NCI-H526 (cell line): ENCODE measurements around the gene ZC3H7B.
A peak's percentile ranks its signal among the peaks of the same experiment; 100 is the strongest.
"Not testable (repeated sequence)": the region's sequence is repeated elsewhere in the genome, so short reads cannot be mapped to it uniquely, and the experiment has no call there.

Experiments
- DNase-seq, 2 experiments: peaks; one replicate each; lab custom pipeline; 2025; lab: John Stamatoyannopoulos, UW

Gene ZC3H7B

DNA sequence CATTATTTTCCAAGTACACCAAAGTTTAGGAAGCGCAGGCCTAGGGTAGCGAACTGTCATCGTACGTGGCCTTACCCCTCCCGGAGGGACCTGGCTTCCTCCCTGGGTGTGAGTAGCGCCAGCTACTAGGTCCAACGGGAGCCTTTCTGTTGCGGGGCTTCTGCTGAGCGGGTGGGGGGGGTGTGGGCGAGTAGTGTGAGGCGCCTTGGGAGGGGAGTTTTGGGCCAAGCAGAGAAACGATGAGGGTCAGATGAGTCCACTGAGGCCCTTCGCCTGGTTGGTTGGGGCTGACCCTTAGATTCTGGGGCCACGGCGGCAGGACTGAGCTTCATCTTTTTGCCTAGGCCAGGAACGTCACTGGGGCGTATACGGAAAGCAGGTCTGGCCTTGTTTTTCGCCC is 81.3 kb downstream of the ZC3H7B start:
- no peak for DNase-seq

DNA sequence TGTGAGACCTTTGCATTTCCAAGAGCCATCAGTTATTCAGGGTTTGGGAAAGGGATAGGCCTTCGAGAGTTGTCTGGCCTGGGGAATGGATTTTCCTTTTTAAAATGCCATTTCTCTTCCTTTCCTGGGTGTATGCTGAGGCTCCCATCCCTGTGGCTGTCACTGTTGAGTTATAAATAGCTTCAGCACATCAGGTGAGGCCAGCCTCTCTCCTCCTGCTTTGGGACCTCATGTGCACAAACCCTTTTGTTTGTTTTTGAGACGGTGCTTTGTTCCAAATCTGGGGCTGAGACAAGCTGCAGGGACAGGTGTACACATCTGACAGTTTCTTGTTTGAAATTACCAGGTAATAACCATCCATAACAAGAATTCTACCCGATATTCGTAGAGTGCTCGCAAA is 81.8 kb downstream of the ZC3H7B start:
- DNase-seq, result no peak

DNA sequence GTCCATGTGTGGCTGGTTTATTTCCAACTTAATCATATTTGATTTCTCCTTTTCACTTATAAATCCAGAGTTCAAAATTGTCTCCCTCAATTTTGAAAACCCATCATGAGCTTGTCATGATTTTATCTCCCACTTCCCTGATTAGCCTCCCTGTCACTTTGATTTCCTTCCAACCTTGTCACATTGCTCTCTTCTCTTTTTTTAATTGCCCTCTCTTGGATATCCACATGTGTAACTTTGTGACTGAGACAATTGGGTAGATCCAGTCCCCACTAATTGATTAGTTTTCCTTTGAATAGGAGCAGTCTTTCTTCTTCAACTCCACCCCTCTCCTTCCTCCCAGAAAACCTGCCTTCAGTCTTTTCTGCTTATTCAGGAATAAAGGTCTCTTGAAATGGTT is 82.8 kb downstream of the ZC3H7B start:
- no peak for DNase-seq

DNA sequence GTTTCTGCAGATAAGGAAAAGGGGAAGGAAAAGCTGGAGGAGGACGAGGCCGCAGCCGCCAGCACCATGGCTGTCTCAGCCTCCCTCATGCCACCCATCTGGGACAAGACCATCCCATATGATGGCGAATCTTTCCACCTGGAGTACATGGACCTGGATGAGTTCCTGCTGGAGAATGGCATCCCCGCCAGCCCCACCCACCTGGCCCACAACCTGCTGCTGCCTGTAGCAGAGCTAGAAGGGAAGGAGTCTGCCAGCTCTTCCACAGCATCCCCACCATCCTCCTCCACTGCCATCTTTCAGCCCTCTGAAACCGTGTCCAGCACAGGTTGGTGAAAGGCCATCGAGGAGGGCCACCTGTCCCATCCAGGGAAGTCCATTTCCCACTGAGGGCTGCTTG is 86.0 kb downstream of the ZC3H7B start:
- DNase-seq, result no peak

DNA sequence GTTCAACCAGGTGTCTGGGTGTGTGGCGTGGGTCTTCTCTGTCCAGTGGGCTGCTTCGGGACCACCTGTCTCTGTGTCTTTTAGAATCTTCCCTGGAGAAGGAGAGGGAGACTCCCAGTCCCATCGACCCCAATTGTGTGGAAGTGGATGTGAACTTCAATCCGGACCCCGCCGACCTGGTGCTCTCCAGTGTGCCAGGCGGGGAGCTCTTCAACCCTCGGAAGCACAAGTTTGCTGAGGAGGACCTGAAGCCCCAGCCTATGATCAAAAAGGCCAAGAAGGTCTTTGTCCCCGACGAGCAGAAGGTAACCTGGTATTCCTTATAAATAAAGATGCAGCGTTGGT is 92.7 kb downstream of the ZC3H7B start:
- no peak for DNase-seq

DNA sequence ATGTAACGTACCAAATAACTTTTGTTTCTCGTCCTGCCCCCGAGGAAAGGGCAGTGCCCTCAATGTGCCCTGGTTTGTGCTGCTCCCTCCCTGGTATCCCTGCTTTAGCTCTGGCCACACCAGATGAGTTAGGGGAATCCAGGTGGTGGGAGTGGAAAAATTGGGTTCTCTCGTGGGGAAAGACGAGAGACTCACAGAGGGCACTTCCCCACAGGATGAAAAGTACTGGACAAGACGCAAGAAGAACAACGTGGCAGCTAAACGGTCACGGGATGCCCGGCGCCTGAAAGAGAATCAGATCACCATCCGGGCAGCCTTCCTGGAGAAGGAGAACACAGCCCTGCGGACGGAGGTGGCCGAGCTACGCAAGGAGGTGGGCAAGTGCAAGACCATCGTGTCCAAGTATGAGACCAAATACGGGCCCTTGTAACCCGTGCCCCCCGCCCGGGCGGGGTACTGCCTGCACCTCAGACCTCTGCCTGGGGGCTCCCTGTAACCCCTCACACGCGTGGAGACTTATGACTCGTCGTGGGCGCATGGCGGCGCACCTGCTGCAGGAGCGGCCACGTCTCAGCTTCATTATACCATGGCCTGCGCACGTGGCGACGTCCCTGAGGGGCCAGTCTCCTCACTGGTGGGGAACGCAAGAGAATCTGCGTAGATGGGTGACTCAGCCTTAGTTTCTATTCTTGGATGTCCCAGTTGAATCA is 94.4 kb downstream of the ZC3H7B start:
- DNase-seq, result no peak

DNA sequence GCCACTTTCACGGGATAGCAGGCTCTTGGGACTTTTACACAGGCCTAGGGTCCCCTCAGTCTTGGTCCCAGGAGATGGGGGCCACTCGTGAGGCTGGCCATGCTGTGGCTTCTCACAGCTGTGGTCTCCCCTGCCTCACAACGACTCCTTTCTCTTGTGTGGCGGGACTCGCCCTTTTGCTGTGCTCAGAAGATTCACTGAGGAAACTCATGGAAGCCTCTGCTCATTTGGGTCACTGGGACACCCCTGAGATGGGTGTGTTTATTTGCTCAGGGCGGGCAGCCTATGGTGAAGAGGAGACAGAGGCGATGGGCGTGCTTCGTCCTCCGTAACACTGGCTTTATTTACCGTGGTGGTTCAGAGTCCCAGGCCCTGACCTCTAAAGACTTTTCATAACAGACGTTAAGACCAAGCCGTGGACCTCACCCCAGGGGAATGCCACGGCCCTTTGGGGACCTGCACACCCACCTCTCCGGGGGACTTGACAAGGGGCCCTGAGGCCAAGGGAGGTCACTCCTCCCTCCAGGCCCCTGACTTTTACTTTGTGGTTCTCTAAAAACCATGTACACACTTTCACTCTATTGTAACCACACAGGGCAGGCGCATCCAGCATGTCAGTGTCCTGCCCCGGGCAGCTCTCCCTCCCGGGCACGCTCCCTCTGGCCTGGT is 96.0 kb downstream of the ZC3H7B start:
- DNase-seq, result no peak

DNA sequence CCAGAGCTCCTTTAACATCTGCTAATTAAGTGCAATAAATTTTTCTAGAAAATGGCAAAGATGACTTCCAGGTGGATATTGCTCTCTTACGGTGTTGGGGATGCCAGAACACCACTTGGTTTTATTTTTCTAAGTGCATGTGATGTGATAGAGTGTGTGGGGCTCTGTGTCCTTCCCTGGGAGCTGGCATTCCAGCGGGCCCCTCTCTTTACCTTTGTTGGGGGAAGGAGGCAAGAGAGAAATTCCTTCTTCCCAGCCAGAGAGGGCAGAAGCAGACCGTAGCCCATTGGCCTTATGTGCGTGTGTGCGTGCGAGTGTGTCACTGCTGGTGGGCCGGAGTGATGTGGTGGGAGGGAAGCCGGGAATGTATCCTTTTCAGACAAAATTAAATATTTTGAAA is 97.6 kb downstream of the ZC3H7B start:
- DNase-seq, result no peak

DNA sequence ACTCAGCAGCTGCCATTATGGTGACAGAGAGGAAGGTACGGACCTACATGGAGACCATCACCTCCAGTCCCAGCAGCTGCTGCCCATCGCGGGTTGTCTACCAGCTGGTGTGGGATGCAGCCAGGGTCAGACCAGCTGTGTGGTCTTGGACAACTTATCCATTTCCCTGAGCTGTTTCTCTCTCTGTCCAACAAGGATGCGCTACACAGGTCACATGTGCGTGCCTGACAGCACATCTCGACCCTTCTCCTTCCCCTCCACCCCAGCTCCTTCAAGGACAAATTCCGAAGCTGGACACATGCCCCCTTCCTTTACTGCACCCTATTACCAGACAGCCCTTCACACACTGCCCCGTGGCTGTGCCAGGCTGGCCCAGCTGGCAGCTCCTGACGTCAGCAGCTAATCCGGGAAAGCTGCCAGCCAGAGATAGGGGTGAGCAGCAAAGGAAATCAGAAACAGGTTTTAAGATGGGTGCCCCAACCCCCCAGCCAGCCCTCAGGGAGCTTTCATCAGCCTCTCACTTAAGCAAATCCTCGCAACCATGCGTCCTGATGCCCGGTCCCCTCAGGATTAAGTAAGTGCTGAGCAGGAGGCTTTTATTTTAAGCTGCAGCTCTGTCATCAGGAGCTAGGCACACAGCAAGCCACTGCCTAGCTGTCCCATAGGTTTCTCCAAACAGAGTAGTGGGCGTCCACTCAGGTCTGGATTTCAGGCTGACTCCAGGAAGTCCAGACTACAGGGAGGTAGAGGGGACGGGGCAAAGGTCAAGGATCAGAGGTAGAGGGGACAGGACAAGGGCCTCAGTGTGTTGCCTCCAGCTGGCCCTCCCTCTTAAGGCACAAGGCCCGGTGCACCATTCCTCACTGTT is 100.7 kb downstream of the ZC3H7B start:
- DNase-seq, result no peak

DNA sequence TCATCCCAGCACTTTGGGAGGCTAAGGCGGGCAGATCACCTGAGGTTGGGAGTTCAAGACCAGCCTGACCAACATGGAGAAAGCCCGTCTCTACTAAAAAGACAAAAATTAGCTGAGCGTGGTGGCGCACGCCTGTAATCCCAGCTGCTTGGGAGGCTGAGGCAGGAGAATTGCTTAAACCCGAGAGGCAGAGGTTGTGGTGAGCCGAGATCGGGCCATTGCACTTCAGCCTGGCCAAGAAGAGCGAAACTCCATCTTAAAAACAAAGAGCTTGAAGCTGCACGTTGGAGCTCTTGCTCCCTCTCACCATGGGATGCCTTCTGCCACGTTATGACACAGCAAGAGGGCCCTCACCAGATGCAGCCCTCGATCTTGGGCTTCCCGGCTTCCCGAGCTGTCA is 101.5 kb downstream of the ZC3H7B start:
- not testable (repeated sequence) for DNase-seq

DNA sequence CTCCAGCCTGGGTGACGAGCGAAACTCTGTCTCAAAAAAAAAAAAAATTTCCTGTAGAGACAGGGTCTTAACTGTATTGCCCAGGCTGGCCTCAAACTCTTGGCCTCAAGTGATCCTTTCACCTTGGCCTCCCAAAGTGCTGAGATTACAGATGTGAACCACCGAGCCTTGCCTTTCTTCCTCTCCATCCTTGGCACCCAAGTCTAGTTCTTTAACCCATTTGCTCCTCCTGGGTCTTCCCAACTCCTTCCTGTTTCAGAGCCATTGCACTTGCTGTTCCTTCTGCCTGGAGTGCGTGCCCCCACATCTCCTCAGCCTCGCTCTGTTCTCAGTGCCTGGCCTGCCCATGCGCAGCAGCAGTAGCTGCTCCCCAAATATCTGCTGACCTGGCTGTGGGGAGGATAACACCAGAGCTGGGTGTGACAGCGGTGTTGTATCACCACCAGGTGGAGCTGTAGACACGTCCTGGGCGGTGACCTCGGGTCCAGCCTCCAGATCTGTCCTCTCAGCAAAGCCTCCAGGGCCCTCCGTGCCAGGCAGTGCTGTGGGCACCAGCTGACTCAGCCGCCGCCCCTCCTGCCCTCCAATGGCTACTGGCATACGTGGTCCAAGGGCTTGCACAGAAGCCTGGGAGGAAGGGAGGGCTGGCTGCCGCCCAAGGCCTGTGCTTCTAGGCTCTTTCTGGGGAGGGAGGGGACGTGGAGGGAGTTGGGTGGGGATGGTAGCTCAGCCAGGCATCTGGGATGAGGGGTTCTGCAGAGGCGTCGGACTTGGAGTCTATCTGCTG is 102.4 kb downstream of the ZC3H7B start:
- peak; percentile 46 to 82 for DNase-seq

DNA sequence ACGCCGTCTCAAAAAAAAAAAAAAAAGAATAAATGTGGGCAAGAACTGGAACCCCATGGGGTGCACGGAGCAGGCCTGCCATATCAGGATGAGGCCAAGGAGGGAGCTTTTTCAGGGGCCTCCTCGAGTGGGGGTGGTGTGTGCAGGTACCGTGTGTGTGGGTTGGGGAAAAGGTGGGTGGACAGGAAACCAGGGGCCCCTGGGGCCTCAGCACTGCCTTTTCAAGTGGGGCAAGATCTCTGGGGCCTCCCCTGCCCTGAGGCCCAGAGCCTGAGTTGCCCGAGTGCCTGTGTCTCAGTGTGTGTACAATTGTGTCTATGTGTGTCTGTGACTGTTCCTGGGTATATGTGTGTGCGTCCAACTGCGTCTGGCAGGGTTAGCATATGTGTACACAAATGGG is 104.3 kb downstream of the ZC3H7B start:
- DNase-seq, result no peak

DNA sequence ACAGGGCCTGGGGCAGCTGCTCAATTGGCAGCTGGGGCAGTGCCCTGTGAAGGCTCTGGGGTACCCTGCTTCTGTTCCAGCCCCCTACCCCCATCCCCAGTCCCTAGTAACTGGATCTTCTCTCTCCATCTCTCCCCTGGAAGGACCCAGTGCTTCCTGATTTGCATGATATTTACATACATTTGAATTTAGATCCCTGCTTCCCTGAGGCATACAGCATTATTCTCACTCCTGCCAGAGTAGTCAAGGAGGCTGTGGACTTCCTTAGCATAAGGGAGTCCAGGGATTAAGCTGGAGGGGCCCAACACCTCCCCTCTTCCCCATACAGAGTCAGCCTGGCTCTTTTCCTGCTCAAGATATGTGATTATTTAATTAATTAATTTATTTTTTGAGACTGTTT is 105.1 kb downstream of the ZC3H7B start:
- peak; percentile 82 to 88 for DNase-seq

DNA sequence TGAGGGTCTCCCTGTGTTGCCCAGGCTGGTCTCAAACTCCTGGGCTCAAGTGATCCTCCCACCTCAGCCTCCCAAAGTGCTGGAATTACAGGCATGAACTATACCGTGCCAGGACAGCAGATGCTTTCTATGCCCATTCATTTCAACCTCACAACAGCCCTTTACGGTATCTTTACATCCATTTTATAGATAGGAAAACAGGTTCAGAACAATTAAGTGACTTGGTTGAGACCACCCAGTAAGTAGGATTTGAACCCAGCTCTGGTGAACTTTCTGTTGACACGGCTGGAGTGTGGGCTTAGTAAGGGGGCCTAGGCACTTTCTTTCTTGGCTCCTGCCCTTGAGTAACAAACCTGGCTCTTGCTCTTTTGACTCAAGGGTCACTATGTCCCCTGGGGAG is 106.1 kb downstream of the ZC3H7B start:
- DNase-seq, result no peak

DNA sequence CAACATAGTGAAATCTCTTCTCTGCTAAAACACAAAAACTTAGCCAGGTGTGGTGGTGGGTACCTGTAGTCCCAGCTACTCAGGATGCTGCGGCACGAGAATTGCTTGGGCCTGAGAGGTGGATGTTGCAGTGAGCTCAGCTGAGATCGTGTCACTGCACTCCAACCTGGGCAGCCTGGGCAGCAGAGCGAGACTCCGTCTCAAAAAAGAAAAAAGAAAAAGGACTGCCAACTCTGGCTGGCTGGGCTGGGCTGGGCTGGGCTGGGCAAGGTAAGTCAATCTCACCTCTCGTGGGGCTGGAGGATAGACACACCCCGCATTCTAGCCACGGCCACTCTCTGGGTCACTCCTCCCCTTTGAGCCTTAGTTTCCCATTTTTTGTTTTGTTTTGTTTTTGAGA is 107.3 kb downstream of the ZC3H7B start:
- no peak for DNase-seq
